ENCODE measurements around the gene JMJD1C. TPM values are rescaled to one million over a fixed set of nuclear protein-coding genes. Genes with fewer than 3 reads are reported as not detected.

The JMJD1C gene
- total and polyA plus RNA-seq, 10 of the 15 experiments (the other 5 are each of a cell fraction or from before 2014, with no cell fraction given): 31.2 to 83.3 (median 49.5) TPM

DNA sequence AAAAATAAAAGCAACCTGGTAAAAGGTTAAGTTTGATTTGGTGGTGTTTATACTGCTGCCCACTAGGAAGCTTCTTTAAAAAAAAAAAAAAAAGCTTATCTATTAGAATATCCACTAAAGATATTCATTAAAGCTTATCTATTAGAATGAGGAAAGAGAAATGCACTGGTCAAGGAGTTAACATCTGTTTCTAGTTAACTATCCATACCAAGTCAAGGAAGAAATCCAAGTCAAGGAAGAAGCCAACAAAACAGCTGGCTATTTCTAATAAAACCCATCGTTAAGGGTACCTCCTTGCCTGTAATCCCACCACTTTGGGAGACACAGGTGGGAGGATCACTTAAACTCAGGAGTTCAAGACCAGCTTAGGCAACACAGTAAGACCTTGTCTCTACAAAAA lies 82.6 kb downstream of the JMJD1C start:
- Histone ChIP-seq H3K9ac (ENCODE audit: control insufficient read depth, insufficient read depth, low read length) (no peak overlapping the region), H3K27me3 (replicated peaks in 1 of 2; ENCODE audit: control insufficient read depth in 2 of 2, insufficient read depth in 2 of 2, low read length in 1 of 2) (no peaks in the 10 kb centered on the region), H3K79me2 (ENCODE audit: control insufficient read depth, insufficient read depth, low read length) (peaks cover 22% of the 10 kb centered on the region), H3K4me3 (no peak overlapping the region), H3K4me2 (ENCODE audit: control insufficient read depth, insufficient read depth) (no peak overlapping the region), H3K27ac (ENCODE audit: control insufficient read depth, insufficient read depth) (no peak overlapping the region), H4K20me1 (ENCODE audit: control insufficient read depth, insufficient read depth) (0 out of 2 replicates have a peak, but pooled peaks cover 3% of the 10 kb centered on the region), H3K9me3 (replicated peaks; ENCODE audit: control insufficient read depth, insufficient read depth, low read length) (no peaks in the 10 kb centered on the region), H2AFZ (ENCODE audit: control insufficient read depth, low read depth, low read length) (no peak overlapping the region), H3K4me1 (ENCODE audit: control insufficient read depth, insufficient read depth, low read length) (peaks cover 2% of the 10 kb centered on the region; the same call in 1 of the 2 replicates), H3K36me3 (ENCODE audit: control insufficient read depth in 2 of 2, insufficient read depth in 2 of 2, low read length in 1 of 2) (no peaks in the 10 kb centered on the region; a peak in 1 of 4 replicates)
- FAIRE-seq (no peak), DNase-seq (ENCODE audit: low read depth, low spot score) (no peak), ATAC-seq (no peak)
- ChIA-PET RAD21 (ENCODE audit: unreplicated experiment) (interaction anchor here (1.0 to 2.0 kb wide), 6 partner anchors 123 to 337 kb away, joined by 3 to 6 read pairs (median 3); no protein-coding TSS in a partner anchor), POLR2A (interaction anchor here (1.2 kb wide), 1 partner anchor 96 kb away, joined by 3 read pairs; no protein-coding TSS in a partner anchor), SMC1A (ENCODE audit: uncharacterized antibody, unreplicated experiment) (interaction anchor here (1.0 to 1.9 kb wide), 11 partner anchors 13 to 181 kb away, joined by 3 to 5 read pairs (median 3); no protein-coding TSS in a partner anchor), CTCF (interaction anchor here (0.7 to 1.8 kb wide), 6 partner anchors 13 to 338 kb away, joined by 3 to 5 read pairs (median 3); no protein-coding TSS in a partner anchor)
- intact Hi-C loops (cut with micrococcal nuclease; ENCODE audit: unreplicated experiment): no loop called here
- no TSS peak for BruUV-seq (replicated peaks)
- WGBS (ENCODE audit: insufficient coverage, insufficient replicate concordance, low lambda C conversion rate, missing lambda C conversion rate): 95% methylated on average over 1 of the region's 1 CpG
- in situ Hi-C loops (cut with MboI): no loop called here
- no peak for TF ChIP-seq ASH2L (IDR thresholded peaks at IDR 0.05; ENCODE audit: borderline replicate concordance, low read depth)
- no peak for TF ChIP-seq SREBF2 (IDR thresholded peaks at IDR 0.05; ENCODE audit: low read length)
- TF ChIP-seq, protein P1, sequence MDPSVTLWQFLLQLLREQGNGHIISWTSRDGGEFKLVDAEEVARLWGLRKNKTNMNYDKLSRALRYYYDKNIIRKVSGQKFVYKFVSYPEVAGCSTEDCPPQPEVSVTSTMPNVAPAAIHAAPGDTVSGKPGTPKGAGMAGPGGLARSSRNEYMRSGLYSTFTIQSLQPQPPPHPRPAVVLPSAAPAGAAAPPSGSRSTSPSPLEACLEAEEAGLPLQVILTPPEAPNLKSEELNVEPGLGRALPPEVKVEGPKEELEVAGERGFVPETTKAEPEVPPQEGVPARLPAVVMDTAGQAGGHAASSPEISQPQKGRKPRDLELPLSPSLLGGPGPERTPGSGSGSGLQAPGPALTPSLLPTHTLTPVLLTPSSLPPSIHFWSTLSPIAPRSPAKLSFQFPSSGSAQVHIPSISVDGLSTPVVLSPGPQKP (IDR thresholded peaks at IDR 0.05; ENCODE audit: low read depth, low read length): no peak
- TF ChIP-seq, protein P2, sequence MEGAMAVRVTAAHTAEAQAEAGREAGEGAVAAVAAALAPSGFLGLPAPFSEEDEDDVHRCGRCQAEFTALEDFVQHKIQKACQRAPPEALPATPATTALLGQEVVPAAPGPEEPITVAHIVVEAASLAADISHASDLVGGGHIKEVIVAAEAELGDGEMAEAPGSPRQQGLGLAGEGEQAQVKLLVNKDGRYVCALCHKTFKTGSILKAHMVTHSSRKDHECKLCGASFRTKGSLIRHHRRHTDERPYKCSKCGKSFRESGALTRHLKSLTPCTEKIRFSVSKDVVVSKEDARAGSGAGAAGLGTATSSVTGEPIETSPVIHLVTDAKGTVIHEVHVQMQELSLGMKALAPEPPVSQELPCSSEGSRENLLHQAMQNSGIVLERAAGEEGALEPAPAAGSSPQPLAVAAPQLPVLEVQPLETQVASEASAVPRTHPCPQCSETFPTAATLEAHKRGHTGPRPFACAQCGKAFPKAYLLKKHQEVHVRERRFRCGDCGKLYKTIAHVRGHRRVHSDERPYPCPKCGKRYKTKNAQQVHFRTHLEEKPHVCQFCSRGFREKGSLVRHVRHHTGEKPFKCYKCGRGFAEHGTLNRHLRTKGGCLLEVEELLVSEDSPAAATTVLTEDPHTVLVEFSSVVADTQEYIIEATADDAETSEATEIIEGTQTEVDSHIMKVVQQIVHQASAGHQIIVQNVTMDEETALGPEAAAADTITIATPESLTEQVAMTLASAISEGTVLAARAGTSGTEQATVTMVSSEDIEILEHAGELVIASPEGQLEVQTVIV (IDR thresholded peaks at IDR 0.05; ENCODE audit: borderline replicate concordance, partially characterized antibody): no peak
- TF ChIP-seq, protein P3, sequence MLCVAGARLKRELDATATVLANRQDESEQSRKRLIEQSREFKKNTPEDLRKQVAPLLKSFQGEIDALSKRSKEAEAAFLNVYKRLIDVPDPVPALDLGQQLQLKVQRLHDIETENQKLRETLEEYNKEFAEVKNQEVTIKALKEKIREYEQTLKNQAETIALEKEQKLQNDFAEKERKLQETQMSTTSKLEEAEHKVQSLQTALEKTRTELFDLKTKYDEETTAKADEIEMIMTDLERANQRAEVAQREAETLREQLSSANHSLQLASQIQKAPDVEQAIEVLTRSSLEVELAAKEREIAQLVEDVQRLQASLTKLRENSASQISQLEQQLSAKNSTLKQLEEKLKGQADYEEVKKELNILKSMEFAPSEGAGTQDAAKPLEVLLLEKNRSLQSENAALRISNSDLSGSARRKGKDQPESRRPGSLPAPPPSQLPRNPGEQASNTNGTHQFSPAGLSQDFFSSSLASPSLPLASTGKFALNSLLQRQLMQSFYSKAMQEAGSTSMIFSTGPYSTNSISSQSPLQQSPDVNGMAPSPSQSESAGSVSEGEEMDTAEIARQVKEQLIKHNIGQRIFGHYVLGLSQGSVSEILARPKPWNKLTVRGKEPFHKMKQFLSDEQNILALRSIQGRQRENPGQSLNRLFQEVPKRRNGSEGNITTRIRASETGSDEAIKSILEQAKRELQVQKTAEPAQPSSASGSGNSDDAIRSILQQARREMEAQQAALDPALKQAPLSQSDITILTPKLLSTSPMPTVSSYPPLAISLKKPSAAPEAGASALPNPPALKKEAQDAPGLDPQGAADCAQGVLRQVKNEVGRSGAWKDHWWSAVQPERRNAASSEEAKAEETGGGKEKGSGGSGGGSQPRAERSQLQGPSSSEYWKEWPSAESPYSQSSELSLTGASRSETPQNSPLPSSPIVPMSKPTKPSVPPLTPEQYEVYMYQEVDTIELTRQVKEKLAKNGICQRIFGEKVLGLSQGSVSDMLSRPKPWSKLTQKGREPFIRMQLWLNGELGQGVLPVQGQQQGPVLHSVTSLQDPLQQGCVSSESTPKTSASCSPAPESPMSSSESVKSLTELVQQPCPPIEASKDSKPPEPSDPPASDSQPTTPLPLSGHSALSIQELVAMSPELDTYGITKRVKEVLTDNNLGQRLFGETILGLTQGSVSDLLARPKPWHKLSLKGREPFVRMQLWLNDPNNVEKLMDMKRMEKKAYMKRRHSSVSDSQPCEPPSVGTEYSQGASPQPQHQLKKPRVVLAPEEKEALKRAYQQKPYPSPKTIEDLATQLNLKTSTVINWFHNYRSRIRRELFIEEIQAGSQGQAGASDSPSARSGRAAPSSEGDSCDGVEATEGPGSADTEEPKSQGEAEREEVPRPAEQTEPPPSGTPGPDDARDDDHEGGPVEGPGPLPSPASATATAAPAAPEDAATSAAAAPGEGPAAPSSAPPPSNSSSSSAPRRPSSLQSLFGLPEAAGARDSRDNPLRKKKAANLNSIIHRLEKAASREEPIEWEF (IDR thresholded peaks at IDR 0.05; ENCODE audit: insufficient replicate concordance, low read depth, low read length): no peak
- TF ChIP-seq TBL1XR1 (IDR thresholded peaks at IDR 0.05; ENCODE audit: low read depth, low read length): no peak
- no peak for TF ChIP-seq NFYB (IDR thresholded peaks at IDR 0.05; ENCODE audit: insufficient read depth, low read depth, low read length)
- TF ChIP-seq, protein P4, sequence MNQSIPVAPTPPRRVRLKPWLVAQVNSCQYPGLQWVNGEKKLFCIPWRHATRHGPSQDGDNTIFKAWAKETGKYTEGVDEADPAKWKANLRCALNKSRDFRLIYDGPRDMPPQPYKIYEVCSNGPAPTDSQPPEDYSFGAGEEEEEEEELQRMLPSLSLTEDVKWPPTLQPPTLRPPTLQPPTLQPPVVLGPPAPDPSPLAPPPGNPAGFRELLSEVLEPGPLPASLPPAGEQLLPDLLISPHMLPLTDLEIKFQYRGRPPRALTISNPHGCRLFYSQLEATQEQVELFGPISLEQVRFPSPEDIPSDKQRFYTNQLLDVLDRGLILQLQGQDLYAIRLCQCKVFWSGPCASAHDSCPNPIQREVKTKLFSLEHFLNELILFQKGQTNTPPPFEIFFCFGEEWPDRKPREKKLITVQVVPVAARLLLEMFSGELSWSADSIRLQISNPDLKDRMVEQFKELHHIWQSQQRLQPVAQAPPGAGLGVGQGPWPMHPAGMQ (IDR thresholded peaks at IDR 0.05; ENCODE audit: borderline replicate concordance): no peak
- TF ChIP-seq, protein P5, sequence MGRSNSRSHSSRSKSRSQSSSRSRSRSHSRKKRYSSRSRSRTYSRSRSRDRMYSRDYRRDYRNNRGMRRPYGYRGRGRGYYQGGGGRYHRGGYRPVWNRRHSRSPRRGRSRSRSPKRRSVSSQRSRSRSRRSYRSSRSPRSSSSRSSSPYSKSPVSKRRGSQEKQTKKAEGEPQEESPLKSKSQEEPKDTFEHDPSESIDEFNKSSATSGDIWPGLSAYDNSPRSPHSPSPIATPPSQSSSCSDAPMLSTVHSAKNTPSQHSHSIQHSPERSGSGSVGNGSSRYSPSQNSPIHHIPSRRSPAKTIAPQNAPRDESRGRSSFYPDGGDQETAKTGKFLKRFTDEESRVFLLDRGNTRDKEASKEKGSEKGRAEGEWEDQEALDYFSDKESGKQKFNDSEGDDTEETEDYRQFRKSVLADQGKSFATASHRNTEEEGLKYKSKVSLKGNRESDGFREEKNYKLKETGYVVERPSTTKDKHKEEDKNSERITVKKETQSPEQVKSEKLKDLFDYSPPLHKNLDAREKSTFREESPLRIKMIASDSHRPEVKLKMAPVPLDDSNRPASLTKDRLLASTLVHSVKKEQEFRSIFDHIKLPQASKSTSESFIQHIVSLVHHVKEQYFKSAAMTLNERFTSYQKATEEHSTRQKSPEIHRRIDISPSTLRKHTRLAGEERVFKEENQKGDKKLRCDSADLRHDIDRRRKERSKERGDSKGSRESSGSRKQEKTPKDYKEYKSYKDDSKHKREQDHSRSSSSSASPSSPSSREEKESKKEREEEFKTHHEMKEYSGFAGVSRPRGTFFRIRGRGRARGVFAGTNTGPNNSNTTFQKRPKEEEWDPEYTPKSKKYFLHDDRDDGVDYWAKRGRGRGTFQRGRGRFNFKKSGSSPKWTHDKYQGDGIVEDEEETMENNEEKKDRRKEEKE (IDR thresholded peaks at IDR 0.05): no peak

Data from GM12878 (cell line).